H9 (cell line): ENCODE data around the gene RHNO1. TPM values are rescaled to one million over a fixed set of nuclear protein-coding genes. Genes with fewer than 3 reads are reported as not detected.
A peak's percentile ranks its signal among the peaks of the same experiment; 100 is the strongest.

Experiments used
- DNase-seq: peaks from one replicate; pipeline ENCODE4 v3.0.0-alpha.2; 2017
- H2AFZ ChIP-seq: one replicate; pipeline ENCODE4 v1.6.1; 2013; ENCODE audit warnings: mild to moderate bottlenecking, low read length, control low read depth, moderate library complexity
- H2AK5ac ChIP-seq: 2 replicates; pipeline ENCODE4 v1.6.1; 2013; ENCODE audit warnings: low read length, control low read depth, mixed read lengths; ENCODE audit not compliant: insufficient read length
- H2BK120ac ChIP-seq: one replicate; pipeline ENCODE4 v1.6.1; 2013; ENCODE audit warnings: low read depth, mild to moderate bottlenecking, low read length, control low read depth, inconsistent platforms; ENCODE audit not compliant: poor library complexity, severe bottlenecking
- H2BK12ac ChIP-seq: 2 replicates; pipeline ENCODE4 v1.6.1; 2013; ENCODE audit warnings: low read length, control low read depth, mixed read lengths, low read depth; ENCODE audit not compliant: insufficient read length
- H2BK15ac ChIP-seq: 2 replicates; pipeline ENCODE4 v1.6.1; 2013; ENCODE audit warnings: low read depth, low read length, control low read depth
- H2BK20ac ChIP-seq: one replicate; pipeline ENCODE4 v1.6.1; 2013; ENCODE audit warnings: low read depth, mild to moderate bottlenecking, low read length, control low read depth, inconsistent platforms; ENCODE audit not compliant: poor library complexity, severe bottlenecking
- H2BK5ac ChIP-seq: 2 replicates; pipeline ENCODE4 v1.6.1; 2013; ENCODE audit warnings: low read length, control low read depth, mixed read lengths; ENCODE audit not compliant: insufficient read length
- H3K14ac ChIP-seq: 2 replicates; pipeline ENCODE4 v1.6.1; 2013; ENCODE audit warnings: low read length, control low read depth; ENCODE audit not compliant: insufficient read depth
- H3K18ac ChIP-seq: 2 replicates; pipeline ENCODE4 v1.6.1; 2013; ENCODE audit warnings: low read depth, mild to moderate bottlenecking, mixed read lengths, low read length, control low read depth; ENCODE audit not compliant: insufficient read length
- H3K23ac ChIP-seq: 2 replicates; pipeline ENCODE4 v1.6.1; 2013; ENCODE audit warnings: low read length, control low read depth, mixed read lengths, low read depth; ENCODE audit not compliant: insufficient read length
- H3K23me2 ChIP-seq: 2 replicates; pipeline ENCODE4 v1.6.1; 2013; ENCODE audit warnings: low read depth, mild to moderate bottlenecking, mixed read lengths, low read length, control low read depth; ENCODE audit not compliant: insufficient read length, poor library complexity, severe bottlenecking
- H3K27ac ChIP-seq: 2 replicates; pipeline ENCODE4 v1.5.1; 2013; ENCODE audit warnings: low read length, control low read depth, mixed read lengths, low read depth; ENCODE audit not compliant: insufficient read length
- H3K27me3 ChIP-seq: 2 replicates; pipeline ENCODE4 v1.6.1; 2013; ENCODE audit warnings: low read length, control low read depth, inconsistent platforms; ENCODE audit not compliant: insufficient read depth
- H3K4ac ChIP-seq: 2 replicates; pipeline ENCODE4 v1.6.1; 2013; ENCODE audit warnings: low read depth, mild to moderate bottlenecking, control low read depth, inconsistent platforms, low read length, moderate library complexity
- H3K4me1 ChIP-seq: 2 replicates; pipeline ENCODE4 v1.6.1; 2013; ENCODE audit warnings: low read length, control low read depth, inconsistent platforms; ENCODE audit not compliant: insufficient read depth
- H3K4me2 ChIP-seq: 2 replicates; pipeline ENCODE4 v1.6.1; 2013; ENCODE audit warnings: low read length, control low read depth, mixed read lengths; ENCODE audit not compliant: insufficient read length, insufficient read depth
- H3K56ac ChIP-seq: 2 replicates; pipeline ENCODE4 v1.6.1; 2013; ENCODE audit warnings: low read depth, mild to moderate bottlenecking, mixed read lengths, low read length, control low read depth; ENCODE audit not compliant: insufficient read length
- H3K79me1 ChIP-seq: 2 replicates; pipeline ENCODE4 v1.6.1; 2013; ENCODE audit warnings: low read depth, mild to moderate bottlenecking, moderate library complexity, low read length, control low read depth, inconsistent platforms; ENCODE audit not compliant: insufficient read depth, poor library complexity, severe bottlenecking
- H3K79me2 ChIP-seq: 2 replicates; pipeline ENCODE4 v1.6.1; 2013; ENCODE audit warnings: low read length, control low read depth, inconsistent platforms; ENCODE audit not compliant: insufficient read depth
- H3K9ac ChIP-seq: 2 replicates; pipeline ENCODE4 v1.6.1; 2013; ENCODE audit warnings: low read length, control low read depth, mixed read lengths; ENCODE audit not compliant: insufficient read length; ENCODE audit errors: extremely low read depth
- H3K9me3 ChIP-seq: one replicate; pipeline ENCODE4 v1.6.1; 2013; ENCODE audit warnings: low read depth, low read length, inconsistent platforms; ENCODE audit not compliant: control insufficient read depth
- H3T11ph ChIP-seq: one replicate; pipeline ENCODE4 v1.6.1; 2013; ENCODE audit warnings: mild to moderate bottlenecking, low read length, control low read depth, inconsistent platforms
- H4K20me1 ChIP-seq: one replicate; pipeline ENCODE4 v1.6.1; 2013; ENCODE audit not compliant: control insufficient read depth, insufficient read length, insufficient read depth
- H4K5ac ChIP-seq: 2 replicates; pipeline ENCODE4 v1.6.1; 2013; ENCODE audit warnings: low read depth, mild to moderate bottlenecking, mixed read lengths, low read length, control low read depth; ENCODE audit not compliant: insufficient read length
- H4K8ac ChIP-seq: replicated peaks from 2 replicates; pipeline ENCODE4 v1.6.1; 2013; ENCODE audit warnings: low read length, control low read depth, mixed read lengths, low read depth; ENCODE audit not compliant: insufficient read length
- H4K91ac ChIP-seq: 2 replicates; pipeline ENCODE4 v1.6.1; 2013; ENCODE audit warnings: low read depth, mild to moderate bottlenecking, moderate library complexity, mixed read lengths, low read length, control low read depth; ENCODE audit not compliant: insufficient read length
- H3K27ac Mint-ChIP-seq, 3 experiments: 2 replicates in 2 of 3; 3 replicates in 1 of 3; pipeline ENCODE4 v1.8.0; 2020 to 2021; ENCODE audit warnings: mixed read lengths in 3 of 3, mild to moderate bottlenecking in 1 of 3, moderate library complexity in 1 of 3
- H3K27me3 Mint-ChIP-seq: 2 replicates; pipeline ENCODE4 v1.8.0; 2021; ENCODE audit warnings: low read depth, mild to moderate bottlenecking, moderate library complexity, mixed read lengths
- H3K36me3 Mint-ChIP-seq, 3 experiments: 2 replicates in 2 of 3; 3 replicates in 1 of 3; pipeline ENCODE4 v1.8.0; 2020 to 2021; ENCODE audit warnings: low read depth in 3 of 3, mixed read lengths in 3 of 3; ENCODE audit not compliant: insufficient read depth in 1 of 3
- H3K4me1 Mint-ChIP-seq, 2 experiments: 2 replicates each; pipeline ENCODE4 v1.8.0; 2020; ENCODE audit warnings: mixed read lengths in 2 of 2
- H3K4me3 Mint-ChIP-seq, 2 experiments: 2 replicates in 1 of 2; 3 replicates in 1 of 2; pipeline ENCODE4 v1.8.0; 2020 to 2021; ENCODE audit warnings: mild to moderate bottlenecking in 2 of 2, mixed read lengths in 2 of 2, moderate library complexity in 1 of 2
- H3K9me3 Mint-ChIP-seq, 2 experiments: 2 replicates in 1 of 2; 3 replicates in 1 of 2; pipeline ENCODE4 v1.8.0; 2020; ENCODE audit warnings: mild to moderate bottlenecking in 2 of 2, mixed read lengths in 2 of 2, moderate library complexity in 1 of 2
- WGBS: extraction: QIAGEN DNeasy Blood & Tissue Kit; methylation state at CpG from one replicate; pipeline ENCODE4 v1.1.7; 2013; ENCODE audit warnings: missing lambda C conversion rate, low lambda C conversion rate, mixed read lengths; ENCODE audit not compliant: insufficient read length; ENCODE audit errors: extremely low coverage; 5-methylcytosine and 5-hydroxymethylcytosine counted together
- total RNA-seq: library from RNA; stranded (reverse); gene quantifications from 2 replicates; pipeline ENCODE4 v1.2.1, GENCODE V29; 2021
- TF ChIP-seq, protein P1 (sequence below): fragments of 200-600 bp; sonication (generic); conservative IDR thresholded peaks from 3 replicates; pipeline ENCODE4 v1.8.0; 2021; ENCODE audit warnings: antibody characterized with exemption, mild to moderate bottlenecking

Gene RHNO1
- total RNA-seq, 1 experiment from 2014 or later, result 36.7 TPM

DNA sequence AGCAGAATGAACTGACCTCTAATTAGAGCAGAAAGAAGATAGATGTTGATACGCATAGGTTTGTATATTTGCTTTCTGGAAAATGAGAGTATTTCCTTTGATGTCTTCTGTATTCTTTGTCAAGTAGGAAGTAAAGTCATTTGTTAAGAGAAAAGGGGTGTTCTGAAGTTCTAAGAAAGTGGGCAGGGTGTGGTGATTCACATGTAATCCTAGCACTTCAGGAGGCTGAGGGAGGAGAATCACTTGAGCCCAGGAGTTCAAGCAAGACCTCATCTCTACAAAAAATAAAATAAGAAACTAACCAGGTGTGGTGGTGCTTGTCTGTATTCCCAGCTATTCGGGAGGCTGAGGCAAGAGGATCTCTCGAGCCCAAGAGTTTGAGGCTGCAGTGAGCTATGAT is 2.8 kb downstream of the RHNO1 start:
- Histone ChIP-seq H2BK5ac (no peak overlapping the region), H3K27me3 (no peaks in the 10 kb centered on the region), H3K23ac (no peak overlapping the region), H3K9ac (no peak overlapping the region), H2AFZ (no peak overlapping the region), H4K5ac (no peak overlapping the region), H3T11ph (no peak overlapping the region), H4K20me1 (no peaks in the 10 kb centered on the region), H3K23me2 (peaks cover 14% of the 10 kb centered on the region), H2BK12ac (no peak overlapping the region), H4K91ac (no peak overlapping the region), H3K79me2 (peaks cover 7% of the 10 kb centered on the region; the same call in 1 of the 2 replicates), H3K79me1 (no peaks in the 10 kb centered on the region), H3K4ac (no peak overlapping the region), H3K56ac (no peak overlapping the region), H2BK120ac (no peak overlapping the region), H4K8ac (no peak overlapping the region), H3K4me2 (no peak overlapping the region), H2AK5ac (no peak overlapping the region), H3K14ac (no peak overlapping the region), H2BK20ac (no peak overlapping the region), H3K18ac (no peak overlapping the region), H3K4me1 (no peaks in the 10 kb centered on the region), H3K9me3 (no peaks in the 10 kb centered on the region), H2BK15ac (no peak overlapping the region), H3K27ac (no peak overlapping the region)
- Mint-ChIP-seq H3K36me3 (peaks cover 14 to 21% (median 17%) of the 10 kb centered on the region in 3 experiments), H3K4me3 (peak overlapping the region in 1 of 2 experiments; percentile 58; a peak in 2 of 5 replicates), H3K27ac (peak overlapping the region; percentile 24 to 66 (median 49); a peak in 3 of 7 replicates), H3K9me3 (0 out of 5 replicates have a peak, but pooled peaks cover 0 to 2% of the 10 kb centered on the region in 2 experiments), H3K4me1 (peaks cover 27 to 30% of the 10 kb centered on the region in 2 experiments), H3K27me3 (no peaks in the 10 kb centered on the region)
- TF ChIP-seq, protein P1, sequence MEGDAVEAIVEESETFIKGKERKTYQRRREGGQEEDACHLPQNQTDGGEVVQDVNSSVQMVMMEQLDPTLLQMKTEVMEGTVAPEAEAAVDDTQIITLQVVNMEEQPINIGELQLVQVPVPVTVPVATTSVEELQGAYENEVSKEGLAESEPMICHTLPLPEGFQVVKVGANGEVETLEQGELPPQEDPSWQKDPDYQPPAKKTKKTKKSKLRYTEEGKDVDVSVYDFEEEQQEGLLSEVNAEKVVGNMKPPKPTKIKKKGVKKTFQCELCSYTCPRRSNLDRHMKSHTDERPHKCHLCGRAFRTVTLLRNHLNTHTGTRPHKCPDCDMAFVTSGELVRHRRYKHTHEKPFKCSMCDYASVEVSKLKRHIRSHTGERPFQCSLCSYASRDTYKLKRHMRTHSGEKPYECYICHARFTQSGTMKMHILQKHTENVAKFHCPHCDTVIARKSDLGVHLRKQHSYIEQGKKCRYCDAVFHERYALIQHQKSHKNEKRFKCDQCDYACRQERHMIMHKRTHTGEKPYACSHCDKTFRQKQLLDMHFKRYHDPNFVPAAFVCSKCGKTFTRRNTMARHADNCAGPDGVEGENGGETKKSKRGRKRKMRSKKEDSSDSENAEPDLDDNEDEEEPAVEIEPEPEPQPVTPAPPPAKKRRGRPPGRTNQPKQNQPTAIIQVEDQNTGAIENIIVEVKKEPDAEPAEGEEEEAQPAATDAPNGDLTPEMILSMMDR, result no peak
- DNase-seq, result no peak
- WGBS, result no CpG with 5 or more reads among the region's 3 CpGs
